ENCODE data around the gene SFTPA1. TPM values are rescaled to one million over a fixed set of nuclear protein-coding genes. Genes with fewer than 3 reads are reported as not detected.
"Not testable (repeated sequence)": the region's sequence is repeated elsewhere in the genome, so short reads cannot be mapped to it uniquely, and the experiment has no call there.

The SFTPA1 gene
- total RNA-seq, 8 experiments from 2014 or later = 0.07 to 1.4 (median 0.45) TPM; not detected in 2

GRCh38 chr10:79627075-79627474, 16.3 kb downstream of the SFTPA1 start:
- H3K27ac ChIP-seq = no peak overlapping the region
- H3K4me3 ChIP-seq = no peak overlapping the region
- no peaks in the 10 kb centered on the region for H3K4me1 ChIP-seq (replicated peaks in 1 of 2)
- ATAC-seq (replicated peaks in 6 of 8) = no peak
- WGBS, 10 experiments = 0 to 100% (median 63%) methylated on average over 1 to 2 of the region's 2 CpGs
- in situ Hi-C loops (cut with MboI; ENCODE audit: low pct_unique_long_range_greater_than_20kb in 2 of 9, low sequenced_read_pairs in 9 of 9, unreplicated experiment in 9 of 9) = no loop called here

- ATAC-seq (replicated peaks in 6 of 8) = no peak
- no peak overlapping the region for H3K4me3 ChIP-seq
- H3K27ac ChIP-seq = no peak overlapping the region
- no peaks in the 10 kb centered on the region for H3K4me1 ChIP-seq (replicated peaks in 1 of 2)
- WGBS, 10 experiments = 60 to 100% (median 100%) methylated on average over 1 to 3 of the region's 4 CpGs; no CpG with 5 or more reads in 4 of the 10 experiments
- in situ Hi-C loops (cut with MboI; ENCODE audit: low pct_unique_long_range_greater_than_20kb in 2 of 9, low sequenced_read_pairs in 9 of 9, unreplicated experiment in 9 of 9) = no loop called here
Observed at GRCh38 chr10:79628083-79628482, 17.3 kb downstream of the SFTPA1 start.

DNA sequence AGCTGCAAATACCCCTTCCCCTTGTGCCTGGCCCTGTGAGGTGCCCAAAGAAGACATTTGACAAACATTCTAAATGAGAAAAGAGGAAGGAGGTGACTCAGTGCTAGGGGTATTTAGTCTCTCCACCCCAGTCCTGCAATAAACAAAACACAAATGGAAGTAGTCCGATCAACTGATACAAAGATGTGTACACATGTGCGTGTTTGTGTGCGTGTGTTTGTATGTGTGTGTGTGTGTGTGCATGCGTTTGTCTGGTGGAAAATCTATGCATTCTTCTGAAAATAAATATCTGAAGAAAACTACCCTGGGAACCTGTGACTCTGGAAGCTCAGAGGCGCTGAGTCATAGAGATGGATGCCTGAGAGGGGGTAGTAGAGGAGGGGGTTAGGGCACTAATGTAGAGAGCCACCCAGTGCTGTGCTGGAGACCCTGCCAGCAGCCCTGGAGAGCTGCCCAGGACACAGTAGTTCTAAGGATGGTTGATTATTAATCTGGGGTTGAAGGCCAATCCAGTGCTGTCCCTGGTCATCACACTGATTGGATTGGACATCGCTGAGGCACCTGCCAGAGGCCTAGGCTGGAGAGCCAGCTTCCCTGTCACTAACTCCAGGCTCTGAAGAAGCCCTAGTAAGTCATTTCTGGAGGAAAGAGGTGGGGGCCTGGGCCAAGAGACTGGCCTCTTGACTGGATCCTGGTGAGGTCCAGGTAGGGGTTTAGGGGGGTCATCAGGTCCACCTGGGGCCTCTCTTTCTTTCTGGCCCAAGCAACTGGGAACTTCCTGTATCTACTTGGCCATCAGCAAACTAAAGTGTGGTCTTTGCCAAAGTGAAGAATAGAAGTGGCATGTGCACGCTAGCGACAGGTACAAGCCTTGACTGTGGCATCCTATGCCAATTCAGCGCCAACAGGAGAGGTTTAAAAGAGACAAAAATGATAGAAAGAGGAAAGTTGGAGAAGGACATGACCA, 18.5 kb downstream of the SFTPA1 start:
- no peak for ATAC-seq (replicated peaks in 6 of 8)
- Histone ChIP-seq H3K4me3 (no peak overlapping the region), H3K27ac (no peak overlapping the region)

DNA sequence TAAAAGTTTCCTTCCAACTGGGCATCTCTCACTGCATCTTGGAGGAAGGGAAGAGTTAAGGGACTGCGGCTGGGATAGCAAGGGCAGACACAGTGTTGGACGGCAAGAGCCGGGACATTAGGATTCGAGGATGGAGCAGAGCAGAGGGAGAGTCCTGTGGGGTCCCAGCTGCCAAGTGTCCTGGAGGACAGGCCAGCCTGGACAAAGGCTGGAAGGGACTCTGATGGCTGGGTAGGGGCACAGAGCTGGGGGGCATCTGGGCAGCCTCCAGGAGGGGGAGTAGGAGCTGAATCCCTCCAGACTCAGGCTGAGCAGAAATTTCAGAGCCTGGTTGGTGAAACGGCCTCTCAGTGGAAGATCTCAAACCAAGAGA, 19.2 kb downstream of the SFTPA1 start:
- 53 to 93% (median 81%) methylated on average over 1 to 4 of the region's 5 CpGs; no CpG with 5 or more reads in 4 of the 10 experiments for WGBS, 10 experiments
- Histone ChIP-seq H3K27ac (no peak overlapping the region), H3K4me3 (no peak overlapping the region), H3K4me1 (replicated peaks in 1 of 2) (no peaks in the 10 kb centered on the region)
- ATAC-seq (replicated peaks in 6 of 8) = no peak
- in situ Hi-C loops (cut with MboI; ENCODE audit: low pct_unique_long_range_greater_than_20kb in 2 of 9, low sequenced_read_pairs in 9 of 9, unreplicated experiment in 9 of 9) = no loop called here

More for the DNA sequence above, 18.5 kb downstream of the SFTPA1 start:
- 30 to 100% (median 93%) methylated on average over 1 to 8 of the region's 9 CpGs for WGBS, 10 experiments
- no peaks in the 10 kb centered on the region for H3K4me1 ChIP-seq (replicated peaks in 1 of 2)
- in situ Hi-C loops (cut with MboI; ENCODE audit: low pct_unique_long_range_greater_than_20kb in 2 of 9, low sequenced_read_pairs in 9 of 9, unreplicated experiment in 9 of 9) = no loop called here

DNA sequence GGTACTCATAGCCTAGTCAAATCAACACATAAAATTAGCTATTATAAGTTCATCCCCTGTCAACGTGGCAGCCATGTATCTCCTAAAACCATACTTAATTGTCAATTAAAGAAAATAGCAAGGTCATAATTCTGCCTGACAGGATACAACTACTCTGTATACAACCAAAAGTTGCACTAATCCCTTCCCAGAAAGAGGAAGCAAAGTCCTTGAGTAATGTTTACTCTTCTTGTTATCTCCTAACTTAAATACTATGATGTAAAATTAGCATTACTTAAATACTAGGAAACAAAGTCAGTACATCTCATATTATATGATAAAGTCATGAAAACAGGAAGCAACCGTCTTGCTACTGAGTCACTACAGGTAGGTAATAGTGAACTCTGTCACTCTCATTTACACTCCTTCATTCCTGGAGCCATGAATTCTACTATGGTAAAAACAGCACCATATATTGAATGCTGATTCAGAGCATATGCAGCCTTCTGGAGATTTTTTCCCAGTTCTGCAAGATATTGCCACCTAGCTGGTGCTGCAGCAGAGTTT, 26.0 kb downstream of the SFTPA1 start:
- H3K27ac ChIP-seq; H3K4me3 ChIP-seq; H3K4me1 ChIP-seq (replicated peaks in 1 of 2); ATAC-seq (replicated peaks in 6 of 8); in situ Hi-C loops (cut with MboI; ENCODE audit: low pct_unique_long_range_greater_than_20kb in 2 of 9, low sequenced_read_pairs in 9 of 9, unreplicated experiment in 9 of 9): not testable (repeated sequence)
- WGBS, 10 experiments = 47 to 80% (median 65%) methylated on average over 1 to 2 of the region's 2 CpGs; no CpG with 5 or more reads in 4 of the 10 experiments

GRCh38 chr10:79638318-79638717, 27.6 kb downstream of the SFTPA1 start:
- no peaks in the 10 kb centered on the region for H3K4me1 ChIP-seq (replicated peaks in 1 of 2)
- no peak overlapping the region for H3K4me3 ChIP-seq
- WGBS, 10 experiments = 20 to 80% (median 75%) methylated on average over 1 to 2 of the region's 3 CpGs; no CpG with 5 or more reads in 7 of the 10 experiments
- ATAC-seq (replicated peaks in 6 of 8) = no peak
- in situ Hi-C loops (cut with MboI; ENCODE audit: low pct_unique_long_range_greater_than_20kb in 2 of 9, low sequenced_read_pairs in 9 of 9, unreplicated experiment in 9 of 9) = no loop called here
- H3K27ac ChIP-seq = no peak overlapping the region

DNA sequence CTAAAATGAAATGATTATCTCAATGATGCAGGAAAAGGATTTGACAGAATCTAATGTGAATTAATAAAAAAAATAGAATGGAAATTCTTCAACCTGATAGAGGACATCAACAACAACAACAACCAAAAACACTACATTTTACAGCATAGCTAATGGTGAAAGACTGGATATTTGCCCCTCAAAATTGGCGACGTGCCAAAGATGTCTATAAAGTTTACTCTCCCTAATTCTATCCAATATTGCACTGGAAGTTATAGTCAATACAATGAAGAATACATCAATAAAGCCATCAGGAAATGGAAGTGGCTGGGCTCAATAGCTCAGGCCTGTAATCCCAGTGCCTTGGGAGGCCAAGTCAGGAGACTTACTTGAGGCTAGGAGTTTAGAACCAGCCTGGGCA, 42.0 kb downstream of the SFTPA1 start:
- not testable (repeated sequence) for ATAC-seq (replicated peaks in 6 of 8)

DNA sequence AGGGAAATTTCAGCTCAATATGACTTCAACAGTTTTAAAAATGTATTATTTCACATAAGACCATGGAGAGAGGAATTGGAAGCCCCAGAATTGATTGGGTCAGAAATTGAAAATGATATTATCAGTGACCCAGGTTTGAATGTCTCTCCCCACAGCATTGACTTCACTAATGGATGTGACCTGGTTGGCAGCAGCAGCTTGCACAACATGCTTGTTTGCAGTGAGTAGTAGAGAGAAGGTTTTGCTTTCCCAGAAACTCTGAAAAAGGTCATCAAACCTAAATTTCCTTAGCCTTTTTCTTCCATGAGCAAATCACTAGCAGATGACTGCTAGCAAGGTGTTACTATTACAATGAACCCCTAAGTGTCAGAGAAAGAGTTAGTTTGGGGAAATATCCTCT, 52.5 kb downstream of the SFTPA1 start:
- H3K27ac ChIP-seq; H3K4me1 ChIP-seq (replicated peaks in 1 of 2); in situ Hi-C loops (cut with MboI; ENCODE audit: low pct_unique_long_range_greater_than_20kb in 2 of 9, low sequenced_read_pairs in 9 of 9, unreplicated experiment in 9 of 9); ATAC-seq (replicated peaks in 6 of 8); H3K4me3 ChIP-seq: not testable (repeated sequence)

More for the DNA sequence above, 42.0 kb downstream of the SFTPA1 start:
- H3K4me1 ChIP-seq (replicated peaks in 1 of 2); H3K27ac ChIP-seq; H3K4me3 ChIP-seq; in situ Hi-C loops (cut with MboI; ENCODE audit: low pct_unique_long_range_greater_than_20kb in 2 of 9, low sequenced_read_pairs in 9 of 9, unreplicated experiment in 9 of 9): not testable (repeated sequence)
- 50 to 100% (median 92%) methylated on average over 2 of the region's 2 CpGs; no CpG with 5 or more reads in 4 of the 10 experiments for WGBS, 10 experiments

DNA sequence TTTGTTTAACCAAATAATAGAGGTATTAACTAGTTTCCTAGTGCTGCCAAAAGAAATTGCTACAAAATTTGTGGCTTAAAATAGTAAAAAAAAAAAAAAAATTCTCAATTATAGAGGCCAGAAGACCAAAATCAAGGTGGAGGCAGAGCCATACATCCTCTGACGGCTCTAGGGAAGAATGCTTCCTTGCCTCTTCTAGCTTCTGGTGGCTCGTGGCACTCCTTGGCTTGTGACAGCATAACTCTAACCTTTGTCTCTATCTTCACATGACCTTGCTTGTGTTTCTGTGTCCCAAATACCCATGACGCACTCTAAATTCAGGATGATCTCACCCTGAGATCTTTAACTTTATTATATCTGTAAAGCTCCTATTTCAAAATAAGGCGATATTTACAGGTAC, 53.9 kb downstream of the SFTPA1 start:
- H3K27ac ChIP-seq; ATAC-seq (replicated peaks in 6 of 8); H3K4me3 ChIP-seq; H3K4me1 ChIP-seq (replicated peaks in 1 of 2); in situ Hi-C loops (cut with MboI; ENCODE audit: low pct_unique_long_range_greater_than_20kb in 2 of 9, low sequenced_read_pairs in 9 of 9, unreplicated experiment in 9 of 9): not testable (repeated sequence)
- 45 to 100% (median 95%) methylated on average over 1 to 4 of the region's 4 CpGs; no CpG with 5 or more reads in 3 of the 10 experiments for WGBS, 10 experiments

Other genes with a start within 250 kb of the SFTPA1 start
- 10 to 100 TPM in 4 of 8 experiments, 1 to 10 TPM in 2, under 1 TPM in 2; 0.67 to 39.5 (median 8.0) TPM for gene ZCCHC24, start 165.3 kb upstream of the SFTPA1 start, total RNA-seq
- gene EIF5AL1, start 98.4 kb upstream of the SFTPA1 start, total RNA-seq = under 1 TPM; 0.05 to 0.66 (median 0.23) TPM
- gene SFTPA2, start 50.5 kb upstream of the SFTPA1 start, total RNA-seq = 1 to 10 TPM in 1 of 8 experiments, under 1 TPM in 5, not detected in 2; 0.07 to 1.3 (median 0.18) TPM
- 1 to 10 TPM in 7 of 8 experiments, under 1 TPM in 1; 0.92 to 7.1 (median 3.8) TPM for gene NUTM2B, start 92.3 kb downstream of the SFTPA1 start, total RNA-seq
- 1 to 10 TPM in 1 of 8 experiments, under 1 TPM in 6, not detected in 1; 0.14 to 1.7 (median 0.71) TPM for gene NUTM2E, start 215.8 kb downstream of the SFTPA1 start, total RNA-seq

Measured in motor neuron (in vitro differentiated cells).